GM19035 (cell line): ENCODE data around the gene CR1.
A peak's percentile ranks its signal among the peaks of the same experiment; 100 is the strongest.
"Not testable (repeated sequence)": the region's sequence is repeated elsewhere in the genome, so short reads cannot be mapped to it uniquely, and the experiment has no call there.

Source experiments
- ATAC-seq: cut with Tn5 transposase; IDR thresholded peaks from one replicate; pipeline ENCODE4 v1.9.1; 2021; ENCODE audit not compliant: unreplicated experiment

Gene CR1

DNA sequence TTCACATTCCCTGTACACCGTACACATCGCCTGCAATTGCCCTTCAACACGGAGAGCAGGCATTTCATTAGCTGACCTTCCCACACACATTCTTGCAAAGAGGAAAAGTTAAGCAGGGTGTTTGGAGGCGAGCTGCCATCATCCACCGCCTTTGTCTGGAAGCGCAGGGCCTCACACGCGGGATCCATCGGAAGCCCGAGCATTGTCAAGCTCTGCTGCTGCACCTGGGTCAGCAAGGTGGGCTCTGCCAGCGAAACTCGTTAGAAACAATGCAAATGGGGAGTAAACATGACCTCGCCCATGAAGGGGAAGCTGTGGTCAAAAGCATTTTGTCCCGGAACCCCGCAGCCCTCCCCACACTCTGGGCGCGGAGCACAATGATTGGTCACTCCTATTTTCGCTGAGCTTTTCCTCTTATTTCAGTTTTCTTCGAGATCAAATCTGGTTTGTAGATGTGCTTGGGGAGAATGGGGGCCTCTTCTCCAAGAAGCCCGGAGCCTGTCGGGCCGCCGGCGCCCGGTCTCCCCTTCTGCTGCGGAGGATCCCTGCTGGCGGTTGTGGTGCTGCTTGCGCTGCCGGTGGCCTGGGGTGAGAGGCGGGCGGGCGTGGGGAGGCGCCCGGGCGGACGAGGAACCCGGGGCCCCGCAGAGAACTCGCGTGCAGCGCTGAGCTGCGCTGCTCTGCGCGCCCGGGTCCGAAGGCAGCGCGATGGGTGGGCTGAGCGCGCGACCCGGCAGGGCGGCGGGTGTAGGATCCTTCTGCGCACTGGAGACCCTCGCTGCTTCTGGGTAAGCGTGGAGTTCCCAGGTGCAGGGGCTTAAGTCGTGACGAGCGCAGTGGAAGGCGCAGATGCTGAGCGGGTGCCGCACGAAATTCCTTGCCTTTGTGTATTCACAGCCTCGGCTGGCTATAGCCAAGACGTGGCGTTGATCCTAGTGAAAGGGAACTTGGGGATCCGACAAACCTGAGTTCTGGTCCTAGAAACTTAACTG, at the start of gene CR1:
TSS of gene CR1 (plus strand) at position 357 of the 992 bp plus-strand sequence. CDS start at position 468, 111 bp downstream.
- ATAC-seq: peak; percentile 56

DNA sequence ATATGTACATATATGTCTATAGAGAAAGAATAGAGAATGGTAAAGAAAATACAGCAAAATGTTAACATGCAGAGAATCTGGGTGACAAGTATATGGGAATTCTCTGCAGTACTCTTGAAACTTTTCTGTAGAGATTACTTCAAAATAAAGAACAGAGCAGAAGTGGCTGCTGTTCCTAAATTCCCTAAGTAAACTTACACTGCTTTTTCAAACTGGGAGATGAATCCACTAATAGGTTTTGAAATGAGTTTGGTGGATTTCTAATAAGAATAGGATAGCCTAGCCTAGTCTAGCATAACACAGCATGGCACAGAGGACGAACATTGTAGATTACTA, 42.3 kb upstream of the CR1 start:
- no peak for ATAC-seq

DNA sequence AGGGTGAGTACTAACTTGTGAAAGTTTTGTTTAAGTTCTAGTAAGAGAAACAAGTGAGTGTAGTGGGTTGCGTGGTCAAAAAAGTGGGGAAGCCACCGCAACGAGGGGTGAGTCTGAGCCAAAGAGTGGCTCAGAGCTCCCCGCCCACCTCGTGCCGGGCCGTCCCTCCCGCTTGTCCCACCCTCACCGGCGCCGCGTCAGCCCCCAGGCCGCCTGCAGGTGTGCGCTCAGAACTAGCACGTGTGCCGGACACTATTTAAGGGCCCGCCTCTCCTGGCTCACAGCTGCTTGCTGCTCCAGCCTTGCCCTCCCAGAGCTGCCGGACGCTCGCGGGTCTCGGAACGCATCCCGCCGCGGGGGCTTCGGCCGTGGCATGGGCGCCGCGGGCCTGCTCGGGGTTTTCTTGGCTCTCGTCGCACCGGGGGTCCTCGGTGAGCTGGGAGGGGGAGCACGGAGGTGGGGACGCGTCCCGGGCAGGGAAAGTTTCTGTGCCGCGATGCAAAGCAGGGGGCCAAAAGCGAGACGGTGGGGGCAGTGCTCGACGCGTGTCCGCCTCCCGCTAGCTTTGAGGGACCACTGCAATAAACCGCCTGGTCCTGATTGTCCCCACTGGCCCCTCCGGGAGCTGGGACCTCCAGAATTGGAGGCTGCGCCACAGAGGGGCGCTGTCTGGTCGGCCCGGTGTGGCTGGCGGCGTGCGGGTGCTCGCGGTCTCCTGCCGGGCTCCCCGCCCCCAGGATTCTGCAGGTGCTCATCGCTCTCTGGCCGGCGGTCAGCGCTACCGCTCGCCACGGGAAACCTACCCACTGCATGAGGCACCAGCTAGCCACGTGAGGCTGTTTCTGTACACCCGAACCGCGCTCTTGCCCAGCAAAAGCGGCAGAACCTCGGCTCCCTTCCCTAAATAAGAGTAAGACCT, 41.7 kb upstream of the CR1 start, which contains the start of gene CR2:
TSS of gene CR2 (plus strand) at position 283 of the 919 bp plus-strand sequence. CDS start at position 374, 91 bp downstream.
- ATAC-seq: peak; percentile 79

DNA sequence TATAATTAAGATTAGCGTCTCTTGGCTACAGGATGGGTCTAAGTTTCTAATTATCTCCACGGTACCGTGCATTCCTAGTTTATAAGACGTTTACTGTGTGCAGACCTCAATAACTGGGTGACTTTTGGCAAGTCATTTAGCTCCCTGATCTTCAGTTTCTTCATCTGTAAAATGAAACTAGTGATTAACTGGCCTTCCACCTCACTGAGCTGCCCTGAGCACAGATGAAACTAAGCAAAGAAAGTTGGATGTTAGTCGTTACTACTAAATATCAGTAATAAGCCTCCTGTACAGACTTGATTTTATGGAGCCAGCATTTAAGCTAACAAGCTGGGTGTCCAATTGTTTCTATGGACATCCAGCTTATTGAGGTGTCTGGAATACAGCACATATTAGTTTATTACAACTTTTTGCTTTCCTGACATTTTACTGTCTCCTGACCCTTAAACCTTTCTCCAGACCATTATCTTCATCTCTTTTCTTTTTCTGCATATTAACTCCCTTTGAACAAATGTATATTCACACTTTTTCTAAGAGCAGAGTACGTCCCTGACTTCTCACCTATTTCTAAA, 40.7 kb upstream of the CR1 start:
- no peak for ATAC-seq

DNA sequence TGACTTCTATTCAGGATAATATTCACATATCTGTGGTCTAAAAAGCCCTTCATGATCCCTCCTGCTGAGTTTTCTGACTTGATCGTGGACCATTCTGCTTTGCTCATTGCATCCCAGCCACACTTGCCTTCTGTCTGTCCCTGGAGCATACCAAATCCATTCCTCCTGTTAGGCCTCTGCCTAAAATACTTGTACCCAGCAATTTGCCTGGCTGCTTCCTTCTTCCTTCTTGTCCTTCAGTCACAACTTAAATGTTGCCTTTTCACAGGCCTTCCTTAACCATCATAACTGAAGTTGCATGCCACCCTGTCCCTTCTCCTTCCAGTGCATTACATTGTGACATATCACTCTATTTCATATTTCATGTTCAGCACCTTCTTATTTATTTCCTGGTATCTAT, 37.5 kb upstream of the CR1 start:
- ATAC-seq: no peak

DNA sequence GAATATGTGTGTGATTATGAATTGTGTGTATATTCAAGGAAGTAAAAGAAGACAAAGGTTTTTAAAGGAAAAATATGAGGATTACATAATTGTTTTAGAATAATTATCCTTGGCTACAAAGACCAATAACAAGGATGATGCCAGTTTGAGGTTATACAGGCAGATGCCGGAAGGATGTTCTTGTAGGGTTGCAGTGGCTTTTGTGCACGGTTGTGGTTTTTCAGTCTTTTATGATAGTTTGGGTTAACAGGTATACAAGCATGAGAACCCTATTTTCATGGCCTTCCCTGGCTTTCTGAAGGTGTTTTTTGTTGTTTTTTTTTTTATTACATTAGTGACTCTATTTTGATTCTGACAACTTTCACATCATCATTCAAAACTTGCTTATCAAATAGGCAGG, 36.9 kb upstream of the CR1 start:
- no peak for ATAC-seq

DNA sequence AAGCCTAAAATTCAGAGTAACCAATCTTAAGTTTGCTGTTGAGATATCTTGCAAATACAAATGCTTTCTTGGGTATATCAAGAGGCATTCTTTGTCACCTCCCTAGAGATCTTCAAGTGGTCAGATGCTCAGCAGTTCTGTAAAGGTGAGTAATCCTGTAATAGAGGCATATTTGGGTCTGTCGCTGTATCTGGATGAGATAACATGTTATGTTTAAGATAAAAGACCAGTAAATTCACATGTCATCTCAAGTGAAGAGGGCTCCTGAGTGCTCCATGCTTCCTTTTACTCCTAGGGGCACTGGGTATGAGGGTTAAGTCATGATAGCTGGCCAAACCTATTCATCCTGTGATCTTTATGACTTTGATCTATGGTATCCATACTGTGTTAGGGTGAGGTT, 34.3 kb upstream of the CR1 start:
- no peak for ATAC-seq

DNA sequence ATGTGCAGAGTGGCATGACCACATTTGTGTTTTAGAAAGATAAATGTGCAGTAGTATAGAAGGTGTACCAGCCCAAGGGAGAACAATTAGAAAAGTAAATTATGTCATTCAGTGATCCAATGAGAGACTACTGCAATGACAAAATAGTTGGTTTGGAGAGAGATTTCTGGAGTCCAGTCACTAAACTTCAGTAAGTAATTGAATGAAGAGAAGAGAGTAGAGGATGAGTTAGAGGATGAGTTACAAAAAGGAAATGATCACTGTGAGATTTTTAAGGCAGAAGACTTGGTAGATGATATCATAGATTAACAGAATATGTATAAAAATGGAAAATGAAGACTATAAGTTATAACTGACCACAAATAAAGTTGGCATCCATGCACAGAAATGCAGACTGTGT, 33.4 kb upstream of the CR1 start:
- no peak for ATAC-seq

DNA sequence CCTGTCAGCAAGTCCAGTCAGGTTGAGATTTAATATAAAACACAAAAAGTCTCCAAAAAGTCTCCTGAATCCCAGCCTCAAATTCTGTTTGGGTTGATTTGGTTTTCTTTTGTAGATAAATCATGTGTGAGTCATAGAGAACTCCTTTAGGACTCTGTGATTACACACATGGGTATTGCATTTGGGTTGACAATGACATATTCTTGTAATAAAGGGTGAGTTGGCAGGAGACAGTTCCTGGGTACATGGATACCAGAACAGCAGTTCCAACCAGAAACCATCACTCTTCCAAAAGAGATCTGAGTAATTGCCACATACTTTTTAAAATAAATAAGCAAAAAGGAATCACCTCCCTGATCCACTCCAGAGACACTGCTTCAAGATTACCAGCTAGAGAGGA, 32.9 kb upstream of the CR1 start:
- ATAC-seq: no peak

DNA sequence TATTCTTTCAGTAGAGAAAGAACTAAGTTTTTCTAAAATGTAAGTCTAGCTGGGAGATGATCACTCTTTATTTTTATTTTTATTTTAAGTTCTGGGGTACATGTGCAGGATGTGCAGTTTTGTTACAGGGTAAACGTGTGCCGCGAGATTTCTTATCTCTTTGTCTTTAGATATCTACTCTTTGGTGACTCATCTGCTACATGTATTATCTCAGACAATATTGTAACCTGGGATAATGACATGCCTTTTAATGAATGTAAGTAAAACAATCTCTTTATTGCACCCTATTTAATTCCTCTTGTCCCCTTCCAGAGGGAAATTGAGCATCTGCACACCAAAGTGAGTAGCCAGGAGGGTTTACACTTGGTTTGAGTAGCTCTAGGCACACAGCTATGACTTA, 32.4 kb upstream of the CR1 start:
- ATAC-seq: no peak

DNA sequence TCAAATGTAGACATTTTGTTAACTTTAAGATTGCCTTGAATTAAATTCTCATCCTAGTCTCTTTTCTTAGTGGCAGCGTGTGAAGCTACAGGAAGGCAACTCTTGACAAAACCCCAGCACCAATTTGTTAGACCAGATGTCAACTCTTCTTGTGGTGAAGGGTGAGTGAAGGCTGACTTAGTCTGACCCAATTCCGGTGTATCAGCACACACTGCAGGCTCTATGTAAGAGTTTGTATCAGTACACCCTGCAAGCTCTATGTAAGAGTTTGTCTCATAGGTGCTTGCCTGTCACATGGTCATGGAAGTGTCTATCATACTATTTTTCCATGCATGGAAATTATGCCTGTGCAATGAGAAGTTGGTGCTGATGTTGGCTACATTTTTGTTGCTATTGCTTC, 25.0 kb upstream of the CR1 start:
- no peak for ATAC-seq

DNA sequence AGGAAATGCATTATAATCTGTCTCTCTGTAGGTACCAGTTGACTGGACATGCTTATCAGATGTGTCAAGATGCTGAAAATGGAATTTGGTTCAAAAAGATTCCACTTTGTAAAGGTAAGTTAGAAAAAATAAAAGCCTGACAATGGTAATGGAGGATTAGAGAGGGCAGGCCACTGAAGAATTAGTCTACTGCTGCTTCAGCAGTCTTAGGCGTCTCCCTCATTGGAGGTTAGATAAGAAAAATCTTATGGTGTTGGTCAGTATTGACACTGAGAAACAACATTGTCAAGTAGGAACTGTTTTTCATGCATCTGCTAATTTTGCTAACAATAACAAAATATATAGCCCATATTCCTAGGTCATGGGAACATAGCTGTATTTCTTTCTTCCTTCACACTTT, 21.7 kb upstream of the CR1 start:
- no peak for ATAC-seq

DNA sequence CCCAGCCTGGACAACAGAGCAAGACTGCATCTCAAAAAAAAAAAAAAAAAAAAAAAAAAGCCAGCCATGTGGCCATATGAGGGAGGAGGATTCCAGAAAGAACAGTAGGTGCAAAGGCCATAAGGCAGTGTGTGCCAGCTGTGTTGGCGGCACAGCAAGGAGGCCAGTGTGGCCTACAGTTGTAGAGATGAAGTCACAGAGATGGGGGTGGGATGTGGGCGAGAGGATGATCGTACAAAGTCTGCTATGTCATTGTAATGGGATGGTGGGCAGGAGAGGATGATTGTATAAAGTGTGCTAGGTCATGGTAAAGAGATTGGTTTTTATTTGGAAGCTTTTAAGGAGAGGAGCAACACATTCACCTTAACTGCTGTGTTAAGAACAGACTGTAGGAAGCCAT, 9.8 kb upstream of the CR1 start:
- no peak for ATAC-seq

DNA sequence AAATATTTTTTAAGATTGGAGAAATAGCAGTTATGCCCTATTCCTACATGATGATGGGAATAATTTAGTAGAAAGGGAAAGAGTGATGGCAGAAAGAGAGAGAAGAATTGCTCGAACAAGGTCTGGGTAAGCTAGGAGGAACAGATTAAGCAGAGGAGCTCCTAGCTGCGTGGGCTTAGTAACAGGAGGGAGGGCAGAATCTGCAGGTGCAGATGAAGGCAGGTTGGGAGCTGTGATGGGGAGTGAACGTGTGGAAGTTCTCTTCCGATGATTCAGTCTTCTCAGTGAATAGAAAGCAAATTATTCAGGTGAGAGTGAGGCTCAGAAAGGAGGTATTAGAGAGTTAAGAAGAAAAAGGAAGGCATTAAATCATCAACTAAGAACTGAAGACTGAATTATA, 8.3 kb upstream of the CR1 start:
- ATAC-seq: no peak

DNA sequence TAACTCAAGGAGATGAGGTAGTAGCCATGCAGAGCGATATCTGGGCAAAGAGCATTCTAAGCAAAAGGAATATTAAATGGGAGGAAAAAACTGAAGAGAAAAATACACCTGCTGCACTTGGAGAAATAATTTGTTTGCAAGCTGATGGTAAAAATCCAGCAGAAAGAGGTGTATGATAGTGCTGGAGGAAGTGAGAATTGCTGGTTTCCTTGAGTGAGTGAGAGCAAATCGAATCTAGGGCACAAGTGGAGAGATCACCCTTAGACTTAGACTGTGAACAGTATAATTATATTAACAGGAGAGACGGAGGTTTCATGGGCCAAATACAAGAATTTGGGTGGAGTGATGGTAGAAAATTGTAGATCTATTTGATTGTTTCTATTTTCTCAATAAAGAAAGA, 2.7 kb upstream of the CR1 start:
- no peak for ATAC-seq

DNA sequence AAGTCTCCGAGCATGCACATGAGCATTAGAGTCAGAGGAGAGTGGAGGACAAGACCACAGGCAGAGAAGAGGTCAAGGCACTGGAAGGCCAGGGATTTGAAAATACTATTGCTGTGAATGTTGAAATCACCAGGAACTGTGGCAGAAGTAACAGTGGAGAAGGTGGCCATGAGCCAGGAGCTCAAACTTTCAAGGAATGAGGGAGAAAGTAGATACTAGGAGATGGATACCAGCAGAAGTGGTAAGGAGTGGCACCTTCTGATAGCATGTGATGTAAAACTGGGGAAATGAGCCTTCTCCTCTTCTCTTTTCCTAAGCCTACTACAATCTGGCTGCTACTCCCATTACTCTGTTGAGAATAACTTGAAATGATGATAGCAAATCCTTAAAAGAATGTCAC, 1.8 kb upstream of the CR1 start:
- no peak for ATAC-seq

DNA sequence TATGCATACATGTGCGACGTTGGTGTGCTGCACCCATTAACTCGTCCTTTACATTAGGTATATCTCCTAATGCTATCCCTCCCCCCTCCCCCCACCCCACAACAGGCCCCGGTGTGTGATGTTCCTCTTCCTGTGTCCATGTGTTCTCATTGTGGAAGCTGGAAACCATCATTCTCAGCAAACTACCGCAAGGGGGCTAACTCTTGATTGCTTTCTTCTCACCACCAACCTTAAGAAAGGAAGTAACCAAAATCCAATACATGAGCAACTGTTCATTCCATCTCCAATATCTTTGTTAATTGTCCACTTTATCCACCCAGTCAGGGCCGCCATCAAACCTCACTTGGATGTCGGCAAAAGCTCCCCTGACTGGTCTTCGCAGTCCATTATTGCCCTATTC, 676 bp upstream of the CR1 start:
- ATAC-seq: not testable (repeated sequence)

DNA sequence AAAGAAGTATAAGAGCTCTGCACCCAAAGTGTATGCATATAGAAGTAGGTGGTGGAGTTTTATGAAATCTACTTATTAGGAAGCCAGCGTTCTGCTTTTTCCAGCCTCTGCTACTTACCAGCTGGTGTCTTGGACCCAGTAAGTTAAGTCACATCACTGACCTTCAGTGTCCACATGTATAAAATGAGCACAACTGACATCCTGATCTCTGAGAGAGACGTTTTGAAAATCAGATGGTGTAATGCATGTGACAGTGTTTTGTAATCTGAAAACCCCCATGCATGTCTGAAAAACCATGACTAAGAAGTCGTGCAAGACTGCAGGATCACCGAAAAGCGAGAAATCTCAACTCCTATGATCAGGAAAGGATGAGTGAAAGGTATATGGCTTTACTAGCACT, 2.0 kb downstream of the CR1 start:
- ATAC-seq: no peak

DNA sequence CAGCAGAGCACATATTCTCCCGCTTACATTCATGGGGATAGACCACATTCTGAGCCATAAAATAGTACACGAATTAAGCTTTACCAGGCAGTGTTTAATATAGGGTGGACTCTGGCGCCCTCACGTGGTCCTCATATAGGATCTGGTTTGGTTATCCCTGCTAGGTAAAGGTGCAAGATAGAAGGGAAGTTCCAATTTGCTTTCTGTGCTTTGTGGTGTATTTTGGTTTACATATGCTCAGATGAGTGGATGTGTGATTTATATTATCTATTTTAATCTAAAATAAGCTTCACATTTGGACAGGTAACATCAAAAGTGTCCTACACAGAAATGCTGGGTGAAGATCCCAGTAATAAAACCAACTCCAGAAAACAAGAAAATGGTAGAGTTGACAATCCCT, 3.6 kb downstream of the CR1 start:
- no peak for ATAC-seq

DNA sequence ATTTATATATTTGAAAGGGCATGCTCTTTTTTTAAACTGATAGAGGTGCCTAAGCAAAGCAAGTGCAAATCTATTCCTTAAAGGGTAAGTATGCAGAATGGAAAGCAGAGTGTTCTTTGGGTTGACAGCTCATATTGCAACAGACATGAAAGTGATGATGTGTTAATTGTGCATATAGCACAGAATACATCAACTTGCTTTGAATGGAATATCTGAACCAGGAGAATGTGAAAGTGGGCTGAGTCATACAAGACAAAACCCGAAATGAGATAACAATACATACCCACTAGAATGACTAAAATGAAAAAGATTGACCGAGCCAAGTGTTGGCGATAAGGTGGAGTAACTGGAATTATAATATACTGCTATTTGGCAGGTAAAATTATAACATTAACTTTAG, 4.3 kb downstream of the CR1 start:
- ATAC-seq: no peak

DNA sequence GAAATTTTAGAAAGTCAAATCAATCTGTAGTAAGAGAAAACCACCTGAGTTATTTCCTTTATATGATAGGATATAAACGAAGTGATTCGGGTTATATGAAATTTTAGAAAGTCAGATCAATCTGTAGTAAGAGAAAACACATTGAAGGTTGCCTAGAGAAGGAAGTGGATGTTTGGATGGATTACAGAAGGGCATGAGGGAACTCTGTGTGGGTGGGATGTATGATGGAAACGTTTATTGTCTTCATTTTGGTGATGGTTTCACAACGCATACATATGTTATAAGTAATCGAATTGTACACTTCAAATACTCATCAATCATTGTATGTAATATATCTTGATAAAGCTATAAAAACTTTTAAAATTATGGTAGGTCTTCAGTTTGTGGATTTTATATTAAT, 5.1 kb downstream of the CR1 start:
- no peak for ATAC-seq

DNA sequence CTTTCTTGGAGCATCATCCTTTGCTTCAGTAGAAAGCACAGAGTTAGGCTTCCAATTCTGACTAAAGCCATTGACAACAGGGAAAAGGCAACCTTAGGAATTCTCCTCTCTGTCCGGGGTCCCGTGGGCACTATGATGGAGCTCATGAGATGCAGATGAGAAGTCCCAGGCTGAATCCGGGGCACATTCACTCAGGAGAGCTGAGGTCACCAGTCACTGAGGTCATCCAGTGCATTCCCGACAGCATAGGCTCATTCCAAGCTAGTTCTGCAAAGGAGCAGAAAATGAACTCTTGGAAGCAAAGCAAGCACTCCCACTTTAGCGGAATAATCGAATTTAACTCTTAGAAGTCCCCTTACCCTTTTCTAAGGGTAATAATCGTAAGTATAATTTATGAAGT, 6.8 kb downstream of the CR1 start:
- ATAC-seq: no peak
